Stimulated activated CD4-positive, alpha-beta T cell treated with anti-CD3 and anti-CD28 coated beads, Interleukin-4, amount 100 ng/mL, for 1 hour (primary cell): ENCODE data around the gene ATG2B.

Experiments used
- DNase-seq: peaks from one replicate; pipeline ENCODE4 v3.0.0-alpha.2; 2020

Gene ATG2B

GRCh38 chr14:96268431-96269358, 94.4 kb downstream of the ATG2B start:
- DNase-seq, result no peak

DNA sequence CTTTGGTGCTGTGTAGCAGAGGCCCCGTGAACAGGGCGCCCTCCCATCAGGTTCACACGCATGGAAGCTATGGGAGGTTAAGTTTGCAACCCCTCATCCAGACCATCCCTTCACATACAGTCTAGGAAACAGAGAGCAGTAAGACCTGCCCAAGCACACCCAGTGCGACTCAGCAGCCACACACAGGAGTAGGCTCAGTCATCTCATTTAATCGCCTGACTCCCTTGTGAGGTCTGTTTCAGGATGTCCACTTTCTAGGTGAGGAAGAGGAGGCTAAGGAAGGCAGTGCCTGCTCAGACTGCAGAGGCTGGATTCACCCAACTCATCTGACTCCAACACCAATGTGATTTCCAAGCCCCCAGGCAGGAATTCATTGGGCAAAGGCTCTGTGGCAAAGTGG, 95.2 kb downstream of the ATG2B start:
- no peak for DNase-seq

DNA sequence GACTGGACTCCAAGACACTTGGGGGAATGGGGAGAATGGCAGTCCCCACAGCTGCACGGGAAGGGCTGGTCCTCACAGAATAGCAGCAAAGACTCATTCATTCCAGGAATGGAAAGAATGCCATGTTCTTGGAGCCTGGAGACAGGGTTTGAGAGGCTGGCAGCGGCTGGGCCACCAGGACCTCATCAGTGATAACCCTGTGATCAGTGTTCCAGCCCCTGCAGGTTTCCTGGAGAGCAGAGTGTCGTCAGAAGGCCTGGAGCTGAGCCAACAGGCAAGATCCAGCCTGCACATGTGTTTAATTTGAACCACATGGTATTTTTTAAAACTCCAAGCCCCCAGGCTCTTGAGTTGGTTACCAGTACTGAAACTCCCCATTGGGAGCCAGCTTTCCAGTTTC, 95.8 kb downstream of the ATG2B start:
- DNase-seq, result no peak

GRCh38 chr14:96265383-96266095, 97.6 kb downstream of the ATG2B start:
- no peak for DNase-seq

DNA sequence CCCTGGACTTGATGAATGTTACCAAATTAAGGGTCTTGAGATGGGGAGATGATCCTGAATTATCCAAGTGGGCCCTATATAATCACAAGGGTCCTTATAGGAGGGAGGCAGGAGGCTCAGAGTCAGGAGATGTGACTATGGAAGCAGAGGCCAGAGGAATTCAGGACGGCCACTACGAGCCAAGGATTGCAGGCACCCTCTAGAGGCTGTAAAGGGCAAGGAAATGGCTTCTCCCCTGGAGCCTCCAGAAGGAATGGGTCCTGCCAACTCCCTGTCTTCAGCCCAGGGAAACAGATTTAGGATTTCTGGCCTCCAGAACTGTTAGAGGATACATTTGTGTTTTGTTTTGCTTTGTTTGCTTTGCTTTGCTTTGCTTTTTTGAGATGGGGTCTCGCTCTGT, 98.3 kb downstream of the ATG2B start:
- no peak for DNase-seq

GRCh38 chr14:96264200-96264553, 99.0 kb downstream of the ATG2B start:
- DNase-seq, result no peak

DNA sequence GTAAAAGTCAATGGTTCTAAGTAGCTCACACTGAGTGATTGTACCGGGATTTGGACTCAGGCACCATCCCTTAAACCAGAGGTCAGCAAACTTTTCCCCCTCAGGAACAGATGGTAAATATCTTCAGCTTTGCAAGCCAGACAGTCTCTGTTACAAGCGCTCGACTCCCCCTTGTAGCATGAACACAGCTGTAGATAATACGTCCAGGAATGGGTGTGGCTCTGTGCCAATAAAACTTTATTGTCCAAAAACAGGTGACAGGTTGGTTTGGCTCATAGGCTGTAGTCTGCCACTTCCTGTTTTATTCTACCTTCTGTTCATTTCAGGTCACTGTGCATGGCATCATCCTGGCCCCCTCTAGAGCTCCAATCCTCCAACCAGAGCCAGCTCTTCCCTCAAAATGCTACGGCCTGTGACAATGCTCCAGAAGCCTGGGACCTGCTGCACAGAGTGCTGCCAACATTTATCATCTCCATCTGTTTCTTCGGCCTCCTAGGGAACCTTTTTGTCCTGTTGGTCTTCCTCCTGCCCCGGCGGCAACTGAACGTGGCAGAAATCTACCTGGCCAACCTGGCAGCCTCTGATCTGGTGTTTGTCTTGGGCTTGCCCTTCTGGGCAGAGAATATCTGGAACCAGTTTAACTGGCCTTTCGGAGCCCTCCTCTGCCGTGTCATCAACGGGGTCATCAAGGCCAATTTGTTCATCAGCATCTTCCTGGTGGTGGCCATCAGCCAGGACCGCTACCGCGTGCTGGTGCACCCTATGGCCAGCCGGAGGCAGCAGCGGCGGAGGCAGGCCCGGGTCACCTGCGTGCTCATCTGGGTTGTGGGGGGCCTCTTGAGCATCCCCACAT, 99.6 kb downstream of the ATG2B start:
- no peak for DNase-seq

DNA sequence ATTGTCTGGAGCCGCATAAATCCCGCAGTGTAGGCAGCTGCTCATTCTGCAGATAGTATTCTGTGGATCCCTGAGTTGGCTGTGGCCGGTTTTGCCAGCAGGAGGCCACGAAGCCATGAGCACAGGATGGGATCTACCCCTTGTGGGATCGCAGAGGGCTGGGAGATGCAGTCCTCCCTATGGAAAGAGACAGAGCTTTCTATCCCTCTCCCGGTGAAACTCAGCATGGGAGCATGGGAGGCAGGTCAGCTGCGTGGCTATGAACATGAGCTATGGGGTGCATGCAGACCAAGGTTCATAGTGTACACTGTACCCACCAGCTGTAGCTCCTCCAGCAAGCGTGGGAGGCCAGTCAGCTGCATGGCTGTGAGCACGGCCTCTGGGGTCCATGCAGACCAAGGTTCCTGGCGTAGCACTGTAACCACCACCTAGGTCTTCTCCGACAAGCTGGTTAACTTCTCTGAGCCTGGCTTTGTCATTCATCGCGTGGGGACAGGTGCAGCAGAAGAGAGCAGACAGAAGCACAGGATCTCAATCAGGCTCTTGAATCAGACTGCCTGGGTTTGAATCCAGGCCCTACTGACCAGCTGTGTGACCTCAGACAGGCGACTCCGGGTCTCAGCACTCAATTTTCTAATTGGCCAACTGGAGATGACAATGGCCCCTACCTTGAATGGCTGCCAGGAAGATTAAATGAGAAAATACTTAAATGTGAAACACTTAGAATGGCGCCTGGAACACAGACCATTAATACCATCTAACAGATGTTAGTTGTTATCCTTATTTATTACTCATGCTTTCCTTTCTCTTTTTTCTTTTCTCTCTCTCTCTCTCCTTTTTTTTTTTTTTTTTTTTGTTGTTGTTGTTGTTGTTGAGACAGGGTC, 101.1 kb downstream of the ATG2B start:
- no peak for DNase-seq

GRCh38 chr14:96261053-96261452, 102.1 kb downstream of the ATG2B start:
- no peak for DNase-seq

DNA sequence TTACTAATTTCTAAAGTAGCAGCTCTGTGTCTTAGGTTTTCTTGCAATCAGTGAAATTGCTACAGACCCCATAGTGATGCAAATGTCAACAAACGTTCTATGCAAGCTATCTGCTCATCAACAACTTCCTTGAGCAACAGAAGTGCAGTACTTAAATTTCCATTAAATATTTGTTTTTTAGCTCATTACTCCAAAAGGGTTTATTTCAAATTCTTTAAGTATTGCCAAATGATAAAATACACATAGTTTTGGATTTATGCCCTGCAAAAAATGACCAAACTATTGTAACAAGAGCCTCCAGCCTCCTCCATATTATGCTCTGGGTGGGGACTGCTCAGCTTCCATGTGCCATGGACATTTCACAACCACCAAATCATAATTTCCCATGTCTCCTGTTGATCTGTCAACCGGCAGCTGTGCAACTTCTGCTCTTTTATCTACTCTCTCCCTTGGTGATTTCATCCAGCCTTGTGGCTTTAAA, 102.8 kb downstream of the ATG2B start:
- DNase-seq, result no peak

DNA sequence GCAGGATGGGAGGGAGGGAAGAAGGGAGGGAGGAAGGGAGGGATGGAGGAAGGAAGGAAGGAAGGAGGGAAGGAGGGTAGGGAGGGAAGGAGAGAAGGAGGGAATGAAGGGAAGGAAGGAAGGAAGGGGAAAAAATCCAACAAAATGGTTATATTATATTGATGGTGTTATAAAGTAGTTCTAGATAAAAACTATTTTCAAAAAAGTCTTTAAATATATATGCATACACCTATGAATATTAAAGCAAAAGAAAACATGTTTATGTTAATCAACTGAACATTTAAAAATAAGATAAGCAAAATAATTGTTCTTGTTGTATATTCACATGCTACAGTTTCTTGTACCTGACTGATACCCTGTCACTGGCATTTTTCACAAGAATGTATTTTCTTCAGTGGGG, 105.2 kb downstream of the ATG2B start:
- no peak for DNase-seq

DNA sequence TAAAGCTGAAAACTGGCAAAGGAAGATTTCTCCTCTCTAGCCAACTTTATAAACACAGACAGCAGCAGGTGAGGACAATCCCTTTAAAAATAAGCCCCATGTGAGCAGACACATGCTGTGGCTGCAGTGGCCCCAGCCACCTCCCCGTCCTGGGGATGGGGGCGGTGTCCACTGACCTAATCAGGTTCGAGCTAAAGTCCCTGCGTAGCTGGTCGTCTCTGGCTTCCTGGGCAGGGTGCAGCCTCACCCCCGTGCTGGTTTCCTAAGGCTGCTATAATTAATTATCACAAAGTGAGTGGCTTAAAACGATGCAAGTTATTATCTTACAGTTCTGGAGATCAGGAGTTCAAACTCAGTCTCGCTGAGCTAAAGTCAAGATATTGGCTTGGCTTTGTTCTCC, 106.1 kb downstream of the ATG2B start:
- DNase-seq, result no peak

- DNase-seq, result no peak
Observed at GRCh38 chr14:96256407-96256806, 106.7 kb downstream of the ATG2B start.

DNA sequence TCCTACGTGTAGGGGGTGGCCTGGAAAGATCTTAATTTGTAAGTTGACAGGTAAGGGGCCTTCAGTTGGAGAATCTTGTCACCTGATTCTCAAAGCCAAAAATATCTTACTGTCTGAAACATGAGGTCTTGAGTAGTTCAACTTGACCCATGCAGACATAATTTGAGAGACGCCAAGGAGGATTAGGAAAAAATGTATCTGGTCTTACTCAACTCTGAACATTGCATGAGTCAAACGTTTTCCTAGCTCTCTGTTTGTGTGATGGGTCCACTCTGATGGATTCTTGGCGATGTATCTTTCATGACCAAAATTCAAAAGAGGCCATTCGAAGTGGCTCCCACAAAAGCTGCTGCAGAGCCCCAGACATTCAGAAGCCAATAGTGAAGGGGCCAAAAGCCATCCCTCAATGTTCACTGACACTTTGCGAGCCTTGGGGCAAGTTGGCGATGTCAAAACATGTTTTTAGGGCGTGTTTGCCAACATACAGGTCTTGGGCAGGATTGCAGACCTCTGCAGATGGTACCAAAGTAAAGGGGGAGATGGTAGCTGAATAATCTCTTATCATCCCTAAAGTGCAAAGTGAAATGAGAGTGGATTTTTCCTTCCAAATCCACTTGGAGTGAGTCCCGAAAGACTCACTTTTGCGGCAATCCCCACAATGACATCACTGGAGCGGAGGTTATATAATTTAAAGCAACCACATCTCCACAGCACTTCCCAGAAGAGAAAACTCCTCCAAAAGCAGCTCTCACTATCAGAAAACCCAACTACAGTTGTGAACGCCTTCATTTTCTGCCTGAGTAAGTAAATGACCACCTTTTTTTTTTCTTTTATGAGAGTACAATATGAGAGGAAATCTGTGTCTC, 107.4 kb downstream of the ATG2B start, which contains the start of gene BDKRB1:
Gene BDKRB1 (plus strand): TSS at position 710 of the 866 bp plus-strand sequence. CDS start 7,473 bp downstream, outside the sequence.
- no peak for DNase-seq

DNA sequence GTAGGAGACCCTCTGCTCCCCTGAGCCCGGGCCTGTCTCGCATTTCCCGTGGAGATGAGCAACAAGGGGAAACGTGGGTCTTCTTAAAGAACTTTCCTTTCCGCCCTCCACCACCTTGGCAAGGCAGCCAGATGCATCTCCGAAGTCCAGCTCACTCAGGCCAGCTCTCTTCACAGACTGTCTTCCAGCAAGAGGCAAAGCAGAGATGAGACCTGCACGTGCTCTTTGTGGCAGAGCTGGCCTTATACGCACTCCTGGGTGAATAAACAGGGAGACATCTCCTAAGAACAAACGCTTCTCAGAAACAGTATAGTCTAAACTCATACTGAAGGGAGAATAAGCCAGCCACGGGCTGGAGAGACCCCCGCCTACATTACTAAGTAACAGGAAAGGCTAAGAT, 108.5 kb downstream of the ATG2B start:
- no peak for DNase-seq

GRCh38 chr14:96252999-96253539, 110.1 kb downstream of the ATG2B start:
- no peak for DNase-seq

GRCh38 chr14:96252323-96252998, 110.7 kb downstream of the ATG2B start:
- DNase-seq, result no peak

GRCh38 chr14:96251656-96252155, 111.4 kb downstream of the ATG2B start:
- DNase-seq, result no peak

DNA sequence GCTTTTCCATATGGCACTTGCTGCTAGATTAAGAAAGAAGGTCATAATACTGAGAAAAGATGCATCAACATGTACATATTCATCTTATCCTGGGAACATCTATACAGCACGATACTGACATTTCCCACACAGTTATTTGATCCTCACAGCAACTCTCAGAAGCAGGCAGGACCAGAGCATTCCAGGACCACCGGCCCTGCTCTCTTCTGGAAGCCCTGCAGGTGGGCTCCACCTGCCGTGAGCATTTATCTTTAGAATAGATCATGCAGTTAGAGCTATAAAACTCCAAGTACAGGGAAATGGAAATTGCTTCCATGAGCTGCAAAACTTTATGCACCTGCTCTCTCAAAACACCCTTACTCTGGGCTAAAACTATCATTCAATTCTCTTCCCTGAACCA, 112.7 kb downstream of the ATG2B start:
- DNase-seq, result no peak

DNA sequence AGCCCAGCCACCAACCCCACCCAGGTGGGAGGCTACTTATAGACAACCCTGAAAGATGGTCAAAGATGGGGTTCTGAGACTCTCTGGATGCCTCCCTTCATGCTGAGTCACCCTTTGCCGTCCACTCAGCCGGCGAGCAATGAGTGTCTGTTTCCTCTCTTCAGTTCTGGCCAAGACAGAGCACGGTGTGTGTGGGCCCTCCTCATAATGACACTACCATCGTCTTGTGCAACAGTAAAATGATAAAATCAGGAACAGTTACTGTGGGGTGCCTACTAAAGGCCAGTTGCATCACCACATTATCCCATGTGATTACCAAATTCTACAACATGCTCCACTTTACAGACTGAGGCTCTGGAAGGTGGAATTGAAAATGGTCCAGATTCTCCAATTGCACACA, 114.1 kb downstream of the ATG2B start:
- no peak for DNase-seq
